Iris pigment epithelial cell (primary cell): ENCODE measurements around the gene PRRX2.

Source experiments
- DNase-seq: peaks from one replicate; pipeline ENCODE4 v3.0.0-alpha.2; 2011; ENCODE audit warnings: low read depth

PRRX2 gene

GRCh38 chr9:129637102-129637501 is 28.3 kb upstream of the PRRX2 start:
- no peak for DNase-seq

GRCh38 chr9:129637673-129638439 is 27.6 kb upstream of the PRRX2 start:
- no peak for DNase-seq

GRCh38 chr9:129639034-129639630 is 26.3 kb upstream of the PRRX2 start:
- DNase-seq: no peak

GRCh38 chr9:129639756-129640085 is 25.7 kb upstream of the PRRX2 start:
- DNase-seq: no peak

GRCh38 chr9:129640086-129640870 is 25.2 kb upstream of the PRRX2 start:
- DNase-seq: peak; percentile 70

- DNase-seq: no peak
Observed at GRCh38 chr9:129640871-129641749, 24.3 kb upstream of the PRRX2 start.

- DNase-seq: peak; percentile 96
Observed at GRCh38 chr9:129641750-129642585, 23.5 kb upstream of the PRRX2 start, which contains the start of gene ASB6. Gene ASB6, minus strand, starts transcription at chr9:129642151. Its CDS starts 152 bp downstream, at chr9:129641999.

- no peak for DNase-seq
Observed at GRCh38 chr9:129643706-129644105, 21.7 kb upstream of the PRRX2 start.

GRCh38 chr9:129644365-129644764 is 21.1 kb upstream of the PRRX2 start:
- no peak for DNase-seq

GRCh38 chr9:129644902-129645301 is 20.5 kb upstream of the PRRX2 start:
- no peak for DNase-seq

GRCh38 chr9:129646252-129646651 is 19.2 kb upstream of the PRRX2 start:
- no peak for DNase-seq

GRCh38 chr9:129646654-129647053 is 18.8 kb upstream of the PRRX2 start:
- DNase-seq: no peak

GRCh38 chr9:129647635-129648034 is 17.8 kb upstream of the PRRX2 start:
- DNase-seq: no peak

GRCh38 chr9:129648092-129648763 is 17.2 kb upstream of the PRRX2 start:
- DNase-seq: no peak

- DNase-seq: no peak
Observed at GRCh38 chr9:129648764-129649115, 16.7 kb upstream of the PRRX2 start.

- DNase-seq: no peak
Observed at GRCh38 chr9:129649726-129650679, 15.4 kb upstream of the PRRX2 start.

GRCh38 chr9:129650680-129651235 is 14.7 kb upstream of the PRRX2 start:
- DNase-seq: peak; percentile 37

- DNase-seq: no peak
Observed at GRCh38 chr9:129653823-129654553, 11.5 kb upstream of the PRRX2 start.
